ENCODE data around the gene GAS6. TPM values are rescaled to one million over a fixed set of nuclear protein-coding genes. Genes with fewer than 3 reads are reported as not detected.

GAS6 gene
- total RNA-seq, 1 experiment from 2014 or later, result 49.4 TPM

DNA sequence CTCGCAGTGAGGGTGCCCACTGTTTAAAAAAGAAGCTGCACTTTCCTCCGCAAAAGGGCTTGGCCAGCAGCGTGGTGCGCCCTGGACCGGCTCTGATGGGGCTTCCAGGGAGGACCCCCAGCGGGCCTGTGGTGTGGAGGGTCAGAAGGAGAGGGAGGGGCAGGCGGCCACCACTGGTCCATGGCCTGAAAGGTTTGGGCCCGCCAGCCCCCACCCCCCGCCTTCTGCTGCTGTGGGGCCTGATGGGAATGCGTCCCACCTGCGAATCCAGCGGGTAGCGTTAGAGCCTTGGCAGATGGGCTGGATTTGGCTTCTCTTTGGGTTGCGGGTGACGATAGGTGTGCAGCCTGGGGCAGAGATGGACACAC lies 70.2 kb downstream of the GAS6 start:
- Histone ChIP-seq H3K9me2 (ENCODE audit: insufficient read depth) (no peaks in the 10 kb centered on the region), H3K4me2 (ENCODE audit: low read length) (no peak overlapping the region), H3K27me3 (ENCODE audit: insufficient read depth, low read length) (no peaks in the 10 kb centered on the region), H3K9ac (ENCODE audit: low read length) (no peak overlapping the region), H3K4me3 (replicated peaks in 1 of 2; ENCODE audit: low read depth in 1 of 2, low read length in 2 of 2) (no peak overlapping the region), H2AFZ (ENCODE audit: low read depth, low read length, poor library complexity, severe bottlenecking) (no peak overlapping the region), H3K36me3 (ENCODE audit: control insufficient read depth in 1 of 2, insufficient read depth in 2 of 2, low read length in 2 of 2) (no peaks in the 10 kb centered on the region), H3K27ac (ENCODE audit: low read depth, low read length) (no peak overlapping the region), H3K4me1 (ENCODE audit: control insufficient read depth in 1 of 2, insufficient read depth in 2 of 2, low read length in 2 of 2) (no peaks in the 10 kb centered on the region), H3K79me2 (ENCODE audit: insufficient read depth, low read length) (no peaks in the 10 kb centered on the region), H4K20me1 (ENCODE audit: insufficient read depth) (no peaks in the 10 kb centered on the region), H3K9me3 (ENCODE audit: control insufficient read depth in 1 of 2, insufficient read depth in 1 of 2, low read depth in 1 of 2, low read length in 2 of 2) (no peaks in the 10 kb centered on the region)
- BruUV-seq (replicated peaks), result no TSS peak
- ChIA-PET RAD21 (ENCODE audit: low non-redundant PET in 1 of 2, low total read pairs in 2 of 2, uncharacterized antibody in 2 of 2, unreplicated experiment in 2 of 2) (no interaction called here), POLR2A (no interaction called here), CTCF (no interaction called here)
- intact Hi-C loops (cut with micrococcal nuclease), result no loop called here
- ATAC-seq (no peak), DNase-seq (ENCODE audit: low read depth, low spot score) (no peak)
- TF ChIP-seq CBX3 (IDR thresholded peaks at IDR 0.05; ENCODE audit: low read depth) (no peak), ZNF274 (IDR thresholded peaks at IDR 0.05; ENCODE audit: low read depth, low read length) (no peak), ZFX (IDR thresholded peaks at IDR 0.05) (no peak), CEBPB (IDR thresholded peaks at IDR 0.05; ENCODE audit: low read depth) (no peak), JUND (IDR thresholded peaks at IDR 0.05) (no peak), ELF1 (IDR thresholded peaks at IDR 0.05; ENCODE audit: borderline replicate concordance, low read depth) (no peak), RAD21 (IDR thresholded peaks at IDR 0.05; ENCODE audit: low read depth) (no peak)
- TF ChIP-seq, protein P1, sequence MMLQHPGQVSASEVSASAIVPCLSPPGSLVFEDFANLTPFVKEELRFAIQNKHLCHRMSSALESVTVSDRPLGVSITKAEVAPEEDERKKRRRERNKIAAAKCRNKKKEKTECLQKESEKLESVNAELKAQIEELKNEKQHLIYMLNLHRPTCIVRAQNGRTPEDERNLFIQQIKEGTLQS (IDR thresholded peaks at IDR 0.05), result no peak
- TF ChIP-seq, protein P2, sequence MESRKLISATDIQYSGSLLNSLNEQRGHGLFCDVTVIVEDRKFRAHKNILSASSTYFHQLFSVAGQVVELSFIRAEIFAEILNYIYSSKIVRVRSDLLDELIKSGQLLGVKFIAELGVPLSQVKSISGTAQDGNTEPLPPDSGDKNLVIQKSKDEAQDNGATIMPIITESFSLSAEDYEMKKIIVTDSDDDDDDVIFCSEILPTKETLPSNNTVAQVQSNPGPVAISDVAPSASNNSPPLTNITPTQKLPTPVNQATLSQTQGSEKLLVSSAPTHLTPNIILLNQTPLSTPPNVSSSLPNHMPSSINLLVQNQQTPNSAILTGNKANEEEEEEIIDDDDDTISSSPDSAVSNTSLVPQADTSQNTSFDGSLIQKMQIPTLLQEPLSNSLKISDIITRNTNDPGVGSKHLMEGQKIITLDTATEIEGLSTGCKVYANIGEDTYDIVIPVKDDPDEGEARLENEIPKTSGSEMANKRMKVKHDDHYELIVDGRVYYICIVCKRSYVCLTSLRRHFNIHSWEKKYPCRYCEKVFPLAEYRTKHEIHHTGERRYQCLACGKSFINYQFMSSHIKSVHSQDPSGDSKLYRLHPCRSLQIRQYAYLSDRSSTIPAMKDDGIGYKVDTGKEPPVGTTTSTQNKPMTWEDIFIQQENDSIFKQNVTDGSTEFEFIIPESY (IDR thresholded peaks at IDR 0.05; ENCODE audit: extremely low read depth, insufficient replicate concordance, low read length), result no peak
- TF ChIP-seq, protein P3, sequence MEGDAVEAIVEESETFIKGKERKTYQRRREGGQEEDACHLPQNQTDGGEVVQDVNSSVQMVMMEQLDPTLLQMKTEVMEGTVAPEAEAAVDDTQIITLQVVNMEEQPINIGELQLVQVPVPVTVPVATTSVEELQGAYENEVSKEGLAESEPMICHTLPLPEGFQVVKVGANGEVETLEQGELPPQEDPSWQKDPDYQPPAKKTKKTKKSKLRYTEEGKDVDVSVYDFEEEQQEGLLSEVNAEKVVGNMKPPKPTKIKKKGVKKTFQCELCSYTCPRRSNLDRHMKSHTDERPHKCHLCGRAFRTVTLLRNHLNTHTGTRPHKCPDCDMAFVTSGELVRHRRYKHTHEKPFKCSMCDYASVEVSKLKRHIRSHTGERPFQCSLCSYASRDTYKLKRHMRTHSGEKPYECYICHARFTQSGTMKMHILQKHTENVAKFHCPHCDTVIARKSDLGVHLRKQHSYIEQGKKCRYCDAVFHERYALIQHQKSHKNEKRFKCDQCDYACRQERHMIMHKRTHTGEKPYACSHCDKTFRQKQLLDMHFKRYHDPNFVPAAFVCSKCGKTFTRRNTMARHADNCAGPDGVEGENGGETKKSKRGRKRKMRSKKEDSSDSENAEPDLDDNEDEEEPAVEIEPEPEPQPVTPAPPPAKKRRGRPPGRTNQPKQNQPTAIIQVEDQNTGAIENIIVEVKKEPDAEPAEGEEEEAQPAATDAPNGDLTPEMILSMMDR (IDR thresholded peaks at IDR 0.05 in 2 of 3, conservative IDR thresholded peaks at IDR 0.05 in 1 of 3; ENCODE audit: borderline replicate concordance in 1 of 3, insufficient read depth in 1 of 3, low read depth in 2 of 3, low read length in 2 of 3), result no peak
- TF ChIP-seq, protein P4, sequence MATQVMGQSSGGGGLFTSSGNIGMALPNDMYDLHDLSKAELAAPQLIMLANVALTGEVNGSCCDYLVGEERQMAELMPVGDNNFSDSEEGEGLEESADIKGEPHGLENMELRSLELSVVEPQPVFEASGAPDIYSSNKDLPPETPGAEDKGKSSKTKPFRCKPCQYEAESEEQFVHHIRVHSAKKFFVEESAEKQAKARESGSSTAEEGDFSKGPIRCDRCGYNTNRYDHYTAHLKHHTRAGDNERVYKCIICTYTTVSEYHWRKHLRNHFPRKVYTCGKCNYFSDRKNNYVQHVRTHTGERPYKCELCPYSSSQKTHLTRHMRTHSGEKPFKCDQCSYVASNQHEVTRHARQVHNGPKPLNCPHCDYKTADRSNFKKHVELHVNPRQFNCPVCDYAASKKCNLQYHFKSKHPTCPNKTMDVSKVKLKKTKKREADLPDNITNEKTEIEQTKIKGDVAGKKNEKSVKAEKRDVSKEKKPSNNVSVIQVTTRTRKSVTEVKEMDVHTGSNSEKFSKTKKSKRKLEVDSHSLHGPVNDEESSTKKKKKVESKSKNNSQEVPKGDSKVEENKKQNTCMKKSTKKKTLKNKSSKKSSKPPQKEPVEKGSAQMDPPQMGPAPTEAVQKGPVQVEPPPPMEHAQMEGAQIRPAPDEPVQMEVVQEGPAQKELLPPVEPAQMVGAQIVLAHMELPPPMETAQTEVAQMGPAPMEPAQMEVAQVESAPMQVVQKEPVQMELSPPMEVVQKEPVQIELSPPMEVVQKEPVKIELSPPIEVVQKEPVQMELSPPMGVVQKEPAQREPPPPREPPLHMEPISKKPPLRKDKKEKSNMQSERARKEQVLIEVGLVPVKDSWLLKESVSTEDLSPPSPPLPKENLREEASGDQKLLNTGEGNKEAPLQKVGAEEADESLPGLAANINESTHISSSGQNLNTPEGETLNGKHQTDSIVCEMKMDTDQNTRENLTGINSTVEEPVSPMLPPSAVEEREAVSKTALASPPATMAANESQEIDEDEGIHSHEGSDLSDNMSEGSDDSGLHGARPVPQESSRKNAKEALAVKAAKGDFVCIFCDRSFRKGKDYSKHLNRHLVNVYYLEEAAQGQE (IDR thresholded peaks at IDR 0.05; ENCODE audit: low read depth), result no peak
- TF ChIP-seq, protein P5, sequence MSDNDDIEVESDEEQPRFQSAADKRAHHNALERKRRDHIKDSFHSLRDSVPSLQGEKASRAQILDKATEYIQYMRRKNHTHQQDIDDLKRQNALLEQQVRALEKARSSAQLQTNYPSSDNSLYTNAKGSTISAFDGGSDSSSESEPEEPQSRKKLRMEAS (IDR thresholded peaks at IDR 0.05), result no peak

Data from HCT116 (cell line).